Liver (tissue), 3 donors: ENCODE data around the gene SGSM1.

ENCODE experiments used
- EGR1 ChIP-seq, 2 donors: IDR thresholded peaks; 2 replicates each; pipeline ENCODE4 v1.6.1; 2016 to 2018; ENCODE audit warnings: antibody characterized with exemption in 2 of 2, low read depth in 2 of 2
- JUND ChIP-seq, 2 donors: IDR thresholded peaks; 2 replicates each; pipeline ENCODE4 v1.6.1; 2016; ENCODE audit warnings: antibody characterized with exemption in 2 of 2
- NR2F2 ChIP-seq: IDR thresholded peaks from 2 replicates; pipeline ENCODE4 v1.6.1; 2016; ENCODE audit warnings: antibody characterized with exemption
- RAD21 ChIP-seq, 2 donors: IDR thresholded peaks; 2 replicates each; pipeline ENCODE4 v1.6.1; 2016; ENCODE audit warnings: antibody characterized with exemption in 2 of 2, mild to moderate bottlenecking in 2 of 2
- RXRA ChIP-seq, 2 donors: IDR thresholded peaks; 2 replicates each; pipeline ENCODE4 v1.6.1; 2017 to 2018; ENCODE audit warnings: antibody characterized with exemption in 2 of 2, mild to moderate bottlenecking in 1 of 2
- SP1 ChIP-seq: IDR thresholded peaks from 2 replicates; pipeline ENCODE4 v1.6.1; 2018; ENCODE audit warnings: antibody characterized with exemption, mild to moderate bottlenecking
- TAF1 ChIP-seq: conservative IDR thresholded peaks from 2 replicates; pipeline ENCODE4 v1.6.1; 2016; ENCODE audit warnings: antibody characterized with exemption, mild to moderate bottlenecking
- YY1 ChIP-seq: IDR thresholded peaks from 2 replicates; pipeline ENCODE4 v1.6.1; 2016; ENCODE audit warnings: antibody characterized with exemption, mild to moderate bottlenecking
- TF ChIP-seq, protein P1 (sequence below): fragments of 150-350 bp; IDR thresholded peaks from 2 replicates; pipeline ENCODE4 v1.5.1; 2017; ENCODE audit warnings: improper control_type of control experiment, low read depth, low read length; ENCODE audit not compliant: missing input control
- TF ChIP-seq, protein P2 (sequence below): IDR thresholded peaks from 2 replicates; pipeline ENCODE4 v1.6.1; 2016; ENCODE audit warnings: antibody characterized with exemption, mild to moderate bottlenecking
- TF ChIP-seq, protein P3 (sequence below): IDR thresholded peaks from 2 replicates; pipeline ENCODE4 v1.6.1; 2016; ENCODE audit warnings: antibody characterized with exemption
- TF ChIP-seq, protein P4 (sequence below): IDR thresholded peaks from 2 replicates; pipeline ENCODE4 v1.6.1; 2016; ENCODE audit warnings: antibody characterized with exemption
- TF ChIP-seq, protein P5 (sequence below): IDR thresholded peaks from 2 replicates; pipeline ENCODE4 v1.6.1; 2016; ENCODE audit warnings: antibody characterized with exemption
- donor health status: healthy.
- donor health status: healthy.

DNA sequence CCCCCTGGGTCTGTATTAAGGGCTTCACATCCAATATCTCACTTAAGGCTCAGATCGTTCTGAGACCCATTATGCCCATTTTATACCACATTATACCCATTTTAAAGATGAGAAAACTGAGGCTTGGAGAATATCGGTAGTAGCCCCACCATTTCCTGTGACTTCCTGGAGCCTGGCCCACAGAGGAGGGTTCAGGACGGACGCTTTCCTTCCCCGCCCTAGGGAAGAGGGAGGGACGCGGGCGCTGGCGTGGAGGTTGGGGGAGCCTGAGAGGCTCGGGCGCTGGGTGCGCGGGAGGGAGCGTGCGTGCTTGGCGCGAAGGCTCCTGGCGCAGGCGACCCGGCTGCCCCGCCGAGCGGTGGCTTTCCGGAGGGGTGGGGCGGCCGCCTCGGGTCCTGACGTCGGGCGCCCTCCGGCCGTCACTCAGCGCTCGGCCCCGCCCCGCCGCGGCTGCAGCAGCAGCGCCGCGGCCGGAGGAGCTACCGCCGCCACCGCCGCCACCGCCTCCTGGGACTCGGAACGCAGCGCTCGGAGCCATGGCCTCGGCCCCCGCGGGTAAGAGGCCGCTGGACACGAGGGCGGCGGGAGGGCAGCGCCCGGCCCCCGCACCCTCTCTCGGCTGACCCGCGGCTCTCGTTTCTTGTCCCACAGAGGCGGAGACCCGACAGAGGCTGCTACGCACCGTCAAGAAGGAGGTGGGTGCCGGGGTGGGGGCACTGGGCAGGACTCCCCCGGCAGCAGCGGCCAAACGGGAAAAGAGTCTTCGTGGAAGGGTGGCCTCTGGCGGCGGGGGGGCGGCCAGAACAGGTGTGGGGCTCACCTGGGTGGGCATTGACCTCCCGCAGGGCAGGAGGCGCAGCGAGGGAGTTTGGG is at the start of gene SGSM1:
- TF ChIP-seq, protein P1, sequence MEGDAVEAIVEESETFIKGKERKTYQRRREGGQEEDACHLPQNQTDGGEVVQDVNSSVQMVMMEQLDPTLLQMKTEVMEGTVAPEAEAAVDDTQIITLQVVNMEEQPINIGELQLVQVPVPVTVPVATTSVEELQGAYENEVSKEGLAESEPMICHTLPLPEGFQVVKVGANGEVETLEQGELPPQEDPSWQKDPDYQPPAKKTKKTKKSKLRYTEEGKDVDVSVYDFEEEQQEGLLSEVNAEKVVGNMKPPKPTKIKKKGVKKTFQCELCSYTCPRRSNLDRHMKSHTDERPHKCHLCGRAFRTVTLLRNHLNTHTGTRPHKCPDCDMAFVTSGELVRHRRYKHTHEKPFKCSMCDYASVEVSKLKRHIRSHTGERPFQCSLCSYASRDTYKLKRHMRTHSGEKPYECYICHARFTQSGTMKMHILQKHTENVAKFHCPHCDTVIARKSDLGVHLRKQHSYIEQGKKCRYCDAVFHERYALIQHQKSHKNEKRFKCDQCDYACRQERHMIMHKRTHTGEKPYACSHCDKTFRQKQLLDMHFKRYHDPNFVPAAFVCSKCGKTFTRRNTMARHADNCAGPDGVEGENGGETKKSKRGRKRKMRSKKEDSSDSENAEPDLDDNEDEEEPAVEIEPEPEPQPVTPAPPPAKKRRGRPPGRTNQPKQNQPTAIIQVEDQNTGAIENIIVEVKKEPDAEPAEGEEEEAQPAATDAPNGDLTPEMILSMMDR, result no peak
- TF ChIP-seq RXRA (IDR thresholded peaks at IDR 0.05), result no peak
- TF ChIP-seq, protein P2, sequence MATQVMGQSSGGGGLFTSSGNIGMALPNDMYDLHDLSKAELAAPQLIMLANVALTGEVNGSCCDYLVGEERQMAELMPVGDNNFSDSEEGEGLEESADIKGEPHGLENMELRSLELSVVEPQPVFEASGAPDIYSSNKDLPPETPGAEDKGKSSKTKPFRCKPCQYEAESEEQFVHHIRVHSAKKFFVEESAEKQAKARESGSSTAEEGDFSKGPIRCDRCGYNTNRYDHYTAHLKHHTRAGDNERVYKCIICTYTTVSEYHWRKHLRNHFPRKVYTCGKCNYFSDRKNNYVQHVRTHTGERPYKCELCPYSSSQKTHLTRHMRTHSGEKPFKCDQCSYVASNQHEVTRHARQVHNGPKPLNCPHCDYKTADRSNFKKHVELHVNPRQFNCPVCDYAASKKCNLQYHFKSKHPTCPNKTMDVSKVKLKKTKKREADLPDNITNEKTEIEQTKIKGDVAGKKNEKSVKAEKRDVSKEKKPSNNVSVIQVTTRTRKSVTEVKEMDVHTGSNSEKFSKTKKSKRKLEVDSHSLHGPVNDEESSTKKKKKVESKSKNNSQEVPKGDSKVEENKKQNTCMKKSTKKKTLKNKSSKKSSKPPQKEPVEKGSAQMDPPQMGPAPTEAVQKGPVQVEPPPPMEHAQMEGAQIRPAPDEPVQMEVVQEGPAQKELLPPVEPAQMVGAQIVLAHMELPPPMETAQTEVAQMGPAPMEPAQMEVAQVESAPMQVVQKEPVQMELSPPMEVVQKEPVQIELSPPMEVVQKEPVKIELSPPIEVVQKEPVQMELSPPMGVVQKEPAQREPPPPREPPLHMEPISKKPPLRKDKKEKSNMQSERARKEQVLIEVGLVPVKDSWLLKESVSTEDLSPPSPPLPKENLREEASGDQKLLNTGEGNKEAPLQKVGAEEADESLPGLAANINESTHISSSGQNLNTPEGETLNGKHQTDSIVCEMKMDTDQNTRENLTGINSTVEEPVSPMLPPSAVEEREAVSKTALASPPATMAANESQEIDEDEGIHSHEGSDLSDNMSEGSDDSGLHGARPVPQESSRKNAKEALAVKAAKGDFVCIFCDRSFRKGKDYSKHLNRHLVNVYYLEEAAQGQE, result no peak
- TF ChIP-seq SP1, result no peak
- TF ChIP-seq, protein P3, sequence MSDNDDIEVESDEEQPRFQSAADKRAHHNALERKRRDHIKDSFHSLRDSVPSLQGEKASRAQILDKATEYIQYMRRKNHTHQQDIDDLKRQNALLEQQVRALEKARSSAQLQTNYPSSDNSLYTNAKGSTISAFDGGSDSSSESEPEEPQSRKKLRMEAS, result no peak
- no peak for TF ChIP-seq JUND (IDR thresholded peaks at IDR 0.05)
- TF ChIP-seq, protein P4, sequence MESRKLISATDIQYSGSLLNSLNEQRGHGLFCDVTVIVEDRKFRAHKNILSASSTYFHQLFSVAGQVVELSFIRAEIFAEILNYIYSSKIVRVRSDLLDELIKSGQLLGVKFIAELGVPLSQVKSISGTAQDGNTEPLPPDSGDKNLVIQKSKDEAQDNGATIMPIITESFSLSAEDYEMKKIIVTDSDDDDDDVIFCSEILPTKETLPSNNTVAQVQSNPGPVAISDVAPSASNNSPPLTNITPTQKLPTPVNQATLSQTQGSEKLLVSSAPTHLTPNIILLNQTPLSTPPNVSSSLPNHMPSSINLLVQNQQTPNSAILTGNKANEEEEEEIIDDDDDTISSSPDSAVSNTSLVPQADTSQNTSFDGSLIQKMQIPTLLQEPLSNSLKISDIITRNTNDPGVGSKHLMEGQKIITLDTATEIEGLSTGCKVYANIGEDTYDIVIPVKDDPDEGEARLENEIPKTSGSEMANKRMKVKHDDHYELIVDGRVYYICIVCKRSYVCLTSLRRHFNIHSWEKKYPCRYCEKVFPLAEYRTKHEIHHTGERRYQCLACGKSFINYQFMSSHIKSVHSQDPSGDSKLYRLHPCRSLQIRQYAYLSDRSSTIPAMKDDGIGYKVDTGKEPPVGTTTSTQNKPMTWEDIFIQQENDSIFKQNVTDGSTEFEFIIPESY, result no peak
- TF ChIP-seq, protein P5, sequence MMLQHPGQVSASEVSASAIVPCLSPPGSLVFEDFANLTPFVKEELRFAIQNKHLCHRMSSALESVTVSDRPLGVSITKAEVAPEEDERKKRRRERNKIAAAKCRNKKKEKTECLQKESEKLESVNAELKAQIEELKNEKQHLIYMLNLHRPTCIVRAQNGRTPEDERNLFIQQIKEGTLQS, result no peak
- no peak for TF ChIP-seq TAF1
- TF ChIP-seq RAD21 (IDR thresholded peaks at IDR 0.05), result no peak
- TF ChIP-seq NR2F2, result no peak
- TF ChIP-seq YY1, result no peak
- no peak for TF ChIP-seq EGR1 (IDR thresholded peaks at IDR 0.05; ENCODE audit: low read depth in 2 of 2)
